Umbilical cord (tissue), 2 donors: ENCODE measurements around the gene KCNMA1. TPM values are rescaled to one million over a fixed set of nuclear protein-coding genes. Genes with fewer than 3 reads are reported as not detected.
"Not testable (repeated sequence)": the region's sequence is repeated elsewhere in the genome, so short reads cannot be mapped to it uniquely, and the experiment has no call there.

Experiments
- DNase-seq: peaks from one replicate; pipeline ENCODE4 v3.0.0-alpha.2; 2015; ENCODE audit warnings: low spot score
- total RNA-seq: library from RNA; depleted of rRNA; stranded (reverse); fragments of >200 nt; gene quantifications from one replicate; pipeline ENCODE4 v1.2.3, GENCODE V29; 2014; ENCODE audit warnings: low replicate concordance; ENCODE audit not compliant: insufficient read depth

The KCNMA1 gene
- total RNA-seq = 79.2 TPM

DNA sequence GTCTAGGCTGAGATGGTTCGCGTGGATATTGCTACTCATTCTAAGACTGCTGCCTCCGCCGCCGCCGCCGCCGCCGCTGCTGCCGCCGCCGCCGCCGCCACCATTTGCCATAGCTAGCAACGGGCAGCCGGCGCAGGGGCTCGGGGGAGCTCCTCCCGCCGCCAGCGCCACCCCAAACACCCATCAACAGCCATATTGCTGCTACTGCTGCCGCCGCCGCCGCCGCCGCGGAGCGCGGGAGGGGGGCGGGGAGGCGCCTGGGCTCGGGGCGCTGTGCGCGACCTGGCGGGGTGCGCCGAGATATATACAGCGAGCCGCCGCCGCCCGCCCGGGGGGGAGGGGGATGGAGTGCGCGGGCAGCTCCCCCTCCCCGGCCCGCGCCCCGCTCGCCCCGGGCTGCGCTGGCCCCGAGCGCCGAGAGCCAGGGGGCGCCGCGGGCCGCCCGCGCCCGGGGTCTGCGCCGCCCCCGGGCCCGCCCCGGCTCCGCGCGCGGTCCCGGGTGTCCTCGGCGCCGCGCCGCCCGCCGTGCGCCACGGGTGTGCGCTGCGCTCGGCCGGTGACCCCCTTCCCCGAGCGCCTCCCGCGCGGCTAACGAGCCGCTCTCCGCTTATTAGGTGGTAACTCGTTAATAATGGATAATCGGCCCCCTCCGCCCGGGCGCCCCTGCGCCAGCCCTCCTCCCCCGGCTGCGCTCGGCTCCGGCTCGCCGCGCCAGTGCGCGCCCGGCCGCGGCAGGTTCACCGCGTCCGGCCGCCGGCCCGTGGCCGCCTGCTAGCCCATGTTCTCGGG lies at the start of gene KCNMA1:
Gene KCNMA1, minus strand, starts transcription at position 277 of the 789 bp plus-strand sequence.
- DNase-seq = peak; percentile 62

DNA sequence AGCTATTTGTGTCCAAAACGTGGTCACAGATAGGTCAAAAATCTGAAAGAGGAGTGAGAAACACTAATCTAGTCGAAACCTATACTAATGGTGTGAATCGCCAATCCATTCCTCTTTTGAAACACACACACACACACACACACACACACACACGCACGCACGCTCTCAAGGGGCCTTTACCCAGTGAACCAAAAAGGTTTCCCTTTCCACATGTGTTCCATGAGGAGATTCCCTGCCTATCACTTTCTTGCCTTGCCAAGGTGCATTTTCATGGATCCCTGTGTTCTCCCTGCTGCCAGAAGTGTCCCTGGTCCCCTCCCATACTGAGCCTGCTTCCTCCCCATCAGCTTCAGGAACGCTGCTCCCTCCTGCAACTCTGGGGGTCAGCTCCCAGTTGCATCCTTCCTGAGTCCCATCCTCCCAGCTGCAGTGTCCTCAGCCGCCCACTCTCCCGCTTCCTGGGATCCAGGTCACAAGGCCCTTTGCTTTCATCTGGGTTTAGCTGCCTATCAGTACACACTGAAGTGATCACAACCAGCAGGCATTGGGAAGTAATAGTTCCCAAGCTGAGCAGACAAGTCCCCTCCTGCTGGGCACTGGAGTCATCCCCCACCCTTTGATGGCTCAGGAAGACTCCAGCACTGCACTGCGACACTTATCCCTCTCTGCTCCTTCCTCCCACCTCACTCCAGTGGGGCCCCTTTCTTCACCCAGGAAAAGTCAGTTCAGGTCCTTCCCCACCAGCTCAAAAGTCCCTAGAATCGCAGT lies 49.2 kb upstream of the KCNMA1 start:
- DNase-seq = no peak

DNA sequence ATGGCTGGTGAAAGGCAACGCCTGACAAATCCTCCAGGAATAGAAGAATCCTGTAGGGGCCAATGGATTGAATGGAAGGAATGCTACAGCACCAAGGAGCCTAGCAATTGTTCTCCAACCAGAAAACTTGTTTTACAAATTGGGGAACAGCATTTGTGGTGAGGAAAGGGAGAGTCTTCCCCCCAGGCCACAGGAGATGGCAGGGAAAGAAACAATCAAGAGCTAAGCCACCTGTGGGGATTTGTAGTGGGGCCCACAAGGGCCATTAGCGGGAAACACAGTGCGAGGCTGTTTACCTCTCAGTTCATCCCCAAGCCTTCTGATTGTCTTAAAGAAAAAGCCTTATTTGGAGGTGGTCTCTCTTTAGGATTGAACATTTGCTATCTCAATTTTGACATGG lies 48.5 kb upstream of the KCNMA1 start:
- no peak for DNase-seq

DNA sequence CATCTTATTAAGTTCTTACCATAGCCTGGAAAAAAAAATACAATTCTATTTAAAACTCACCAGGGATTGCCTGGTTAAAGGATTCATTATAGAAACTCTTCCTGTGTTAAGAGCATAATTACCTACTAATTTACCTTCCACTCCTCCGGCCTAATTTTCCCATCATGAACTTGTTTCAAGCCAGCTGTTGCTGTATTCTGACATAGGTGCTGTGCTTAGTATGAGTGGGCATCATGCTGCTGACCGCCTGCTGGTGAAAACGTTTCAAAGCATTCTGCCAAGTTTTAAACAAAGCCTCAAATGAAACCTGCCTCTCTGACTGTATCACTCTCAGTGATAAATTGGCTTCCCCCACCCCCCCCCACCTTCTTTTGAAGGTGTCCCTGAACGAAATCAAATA lies 47.8 kb upstream of the KCNMA1 start:
- no peak for DNase-seq

DNA sequence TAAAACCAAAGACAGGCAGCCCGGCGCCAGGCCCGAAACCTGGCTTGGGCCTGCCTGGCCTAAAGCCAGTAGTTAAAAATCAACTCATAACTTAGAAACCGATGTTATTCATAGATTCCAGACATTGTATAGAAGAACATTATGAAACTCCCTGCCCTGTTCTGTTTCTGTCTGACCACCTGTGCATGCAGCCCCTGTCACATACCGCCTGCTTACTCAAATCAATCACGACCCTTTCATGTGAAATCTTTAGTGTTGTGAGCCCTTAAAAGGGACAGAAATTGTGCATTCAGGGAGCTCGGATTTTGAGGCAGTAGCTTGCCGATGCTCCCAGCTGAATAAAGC lies 45.5 kb upstream of the KCNMA1 start:
- not testable (repeated sequence) for DNase-seq

DNA sequence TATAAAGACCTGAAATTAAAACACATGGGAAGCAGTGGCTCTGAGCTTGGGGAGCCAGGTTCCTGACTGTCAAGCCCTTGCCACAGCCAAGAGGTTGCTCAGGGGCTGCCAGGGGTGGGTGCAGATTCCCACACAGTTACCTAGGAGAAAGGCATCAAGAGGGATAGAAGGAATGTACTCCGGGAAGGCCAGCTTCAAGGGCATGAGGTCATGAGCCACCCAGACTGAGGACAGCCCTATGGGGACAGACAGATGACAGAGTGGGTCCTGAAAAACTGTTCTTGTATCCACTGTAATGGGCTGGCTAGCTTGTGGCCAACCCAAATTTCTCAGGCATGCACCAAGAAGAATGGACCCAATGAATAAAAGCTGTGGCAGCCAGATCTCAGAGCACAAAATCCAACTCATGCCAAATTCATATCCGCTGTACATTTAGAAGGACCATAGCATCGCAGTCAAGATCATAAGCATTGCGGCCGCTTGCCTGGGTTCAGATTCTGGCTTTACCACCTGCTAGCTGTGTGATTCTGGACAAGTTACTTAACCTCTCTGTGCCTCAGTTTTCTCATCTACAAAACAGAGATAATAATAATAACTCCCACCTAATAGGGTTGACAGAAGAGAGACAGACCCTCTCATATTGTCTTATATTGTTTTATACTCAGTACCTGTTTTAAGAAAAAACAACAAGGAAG lies 44.9 kb upstream of the KCNMA1 start:
- no peak for DNase-seq

DNA sequence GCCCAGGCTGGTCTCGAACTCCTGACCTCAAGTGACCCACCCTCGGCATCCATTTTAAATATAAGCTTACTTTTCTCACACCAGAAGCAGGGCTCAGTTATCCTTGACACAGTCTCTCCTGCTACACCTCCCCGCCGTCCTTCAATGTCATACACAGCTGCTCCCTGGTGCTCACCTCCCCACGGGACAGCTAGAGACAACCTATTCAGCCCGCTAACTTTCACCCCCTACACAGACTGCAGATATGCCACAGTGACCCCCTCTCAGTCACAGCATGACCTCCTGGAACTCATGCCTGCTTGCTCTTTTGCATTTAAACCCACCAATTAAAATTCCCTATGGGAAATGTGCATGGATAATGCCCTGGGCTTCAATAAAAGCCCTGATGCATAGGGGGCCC lies 44.2 kb upstream of the KCNMA1 start:
- no peak for DNase-seq

DNA sequence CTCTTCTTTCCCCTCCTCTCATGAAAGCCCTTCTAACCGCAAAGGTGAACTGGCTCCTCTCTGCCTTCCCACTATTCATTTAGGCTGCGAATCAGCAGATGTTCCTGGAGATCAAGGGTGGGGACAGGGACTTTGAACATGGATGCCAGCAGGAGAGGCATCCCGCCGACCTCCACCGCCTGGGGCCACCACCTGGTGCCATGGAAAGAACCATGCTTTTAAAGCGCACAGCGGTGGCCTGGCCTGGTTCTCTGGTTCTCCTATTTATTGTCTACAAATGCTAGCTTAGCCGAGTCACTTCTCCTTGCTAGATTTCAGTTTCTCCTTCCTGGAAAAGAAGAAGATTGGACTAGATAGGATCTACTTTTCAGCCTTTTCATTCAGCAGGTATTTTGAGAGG lies 43.2 kb upstream of the KCNMA1 start:
- no peak for DNase-seq

DNA sequence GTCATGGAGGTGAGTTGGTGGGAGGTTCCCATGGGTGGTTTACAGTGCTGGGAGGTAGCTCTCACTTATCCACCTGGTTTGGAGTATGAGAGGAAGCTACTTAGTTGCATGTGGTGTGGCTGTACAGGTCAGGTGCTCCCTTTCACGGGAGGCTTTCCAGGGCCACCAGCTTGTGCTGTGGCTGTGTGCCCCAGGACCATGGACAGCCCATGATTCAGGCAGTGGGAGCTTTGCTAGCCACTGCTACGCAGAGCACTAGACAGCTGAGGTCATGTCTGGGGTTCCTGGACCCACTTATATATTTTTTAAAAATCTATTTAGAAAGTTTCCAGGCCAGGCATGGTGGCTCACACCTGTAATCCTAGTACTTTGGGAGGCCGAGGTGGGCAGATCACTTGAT lies 42.5 kb upstream of the KCNMA1 start:
- DNase-seq = no peak

DNA sequence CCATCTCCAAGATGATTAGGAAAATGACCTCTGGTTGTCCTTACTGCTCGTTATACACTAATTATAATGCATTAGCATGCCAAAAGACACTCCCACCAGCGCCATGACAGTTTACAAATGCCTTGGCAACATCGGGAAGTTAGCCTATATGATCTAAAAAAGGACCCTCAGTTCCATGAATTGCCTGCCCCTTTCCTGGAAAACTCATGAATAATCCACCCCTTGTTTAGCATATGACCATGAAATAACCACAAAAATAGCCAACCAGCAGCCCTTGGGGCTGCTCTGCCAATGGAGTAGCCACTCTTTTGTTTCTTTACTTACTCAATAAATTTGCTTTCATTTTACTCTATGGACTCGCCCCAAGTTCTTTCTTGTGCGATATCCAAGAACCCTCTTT lies 41.6 kb upstream of the KCNMA1 start:
- no peak for DNase-seq

DNA sequence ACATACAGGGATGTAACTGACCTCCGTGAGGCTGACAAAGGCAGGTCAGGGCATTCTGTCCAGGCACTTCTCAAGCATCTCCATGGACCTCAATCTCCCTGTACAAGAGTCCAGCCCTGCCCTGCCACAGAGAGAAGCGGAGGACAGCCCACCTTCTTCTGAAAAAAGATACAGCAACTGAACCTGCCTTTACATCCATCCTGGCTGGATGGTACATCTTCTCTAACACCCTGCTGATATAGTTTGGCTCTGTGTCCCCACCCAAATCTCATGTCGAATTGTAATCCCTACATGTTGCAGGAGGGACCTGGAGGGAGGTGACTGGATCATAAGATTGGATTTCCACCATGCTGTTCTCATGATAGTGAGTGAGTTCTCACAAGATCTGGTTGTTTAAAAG lies 40.5 kb upstream of the KCNMA1 start:
- no peak for DNase-seq

DNA sequence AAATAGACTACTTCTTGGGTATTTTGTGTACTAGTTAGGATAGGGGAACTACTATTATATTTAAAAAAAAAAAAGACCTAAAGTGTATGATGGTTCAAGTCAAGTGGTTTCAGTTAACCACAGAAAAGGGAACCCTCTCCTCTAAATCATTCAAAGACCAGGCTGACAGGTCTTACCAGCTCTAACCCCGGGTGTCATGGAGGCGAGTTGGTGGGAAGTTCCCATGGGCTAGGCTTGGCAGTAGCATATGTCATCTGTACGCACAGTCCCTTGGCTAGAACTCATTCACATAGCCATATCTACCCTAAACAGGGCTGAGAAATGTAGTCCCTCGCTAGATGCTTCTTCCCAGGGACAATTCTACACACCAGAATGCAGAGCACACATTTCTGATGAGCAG lies 37.7 kb upstream of the KCNMA1 start:
- DNase-seq = no peak

DNA sequence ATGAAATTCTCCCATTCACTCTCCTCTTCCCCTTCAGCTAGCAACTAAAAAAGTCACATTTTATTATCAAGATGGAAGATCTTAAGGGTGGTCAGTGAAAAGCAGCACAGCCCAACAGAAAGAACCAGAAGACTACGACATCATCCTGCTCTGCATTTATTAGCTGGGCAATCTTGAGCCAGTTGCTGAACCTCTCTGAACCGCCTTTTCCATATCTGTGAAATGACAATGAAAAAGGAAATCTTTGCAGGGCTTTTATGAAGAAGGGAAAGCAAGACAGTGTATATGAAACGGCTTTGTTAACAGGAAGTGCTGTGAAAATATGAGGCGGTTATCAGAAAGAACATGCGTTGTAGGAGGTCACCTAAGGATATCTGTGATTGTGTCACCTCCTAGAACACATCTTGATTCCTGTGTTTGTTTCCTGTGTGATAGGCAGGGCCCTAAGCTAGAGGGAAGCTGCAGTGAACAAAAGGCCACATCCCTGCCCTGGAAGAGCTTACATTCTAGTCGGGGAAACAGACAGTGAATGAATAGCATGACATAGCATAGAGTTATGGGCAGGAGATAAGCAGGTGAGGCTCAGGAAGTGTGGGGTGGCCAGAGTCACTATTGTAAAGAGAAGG lies 36.0 kb upstream of the KCNMA1 start:
- DNase-seq = no peak

DNA sequence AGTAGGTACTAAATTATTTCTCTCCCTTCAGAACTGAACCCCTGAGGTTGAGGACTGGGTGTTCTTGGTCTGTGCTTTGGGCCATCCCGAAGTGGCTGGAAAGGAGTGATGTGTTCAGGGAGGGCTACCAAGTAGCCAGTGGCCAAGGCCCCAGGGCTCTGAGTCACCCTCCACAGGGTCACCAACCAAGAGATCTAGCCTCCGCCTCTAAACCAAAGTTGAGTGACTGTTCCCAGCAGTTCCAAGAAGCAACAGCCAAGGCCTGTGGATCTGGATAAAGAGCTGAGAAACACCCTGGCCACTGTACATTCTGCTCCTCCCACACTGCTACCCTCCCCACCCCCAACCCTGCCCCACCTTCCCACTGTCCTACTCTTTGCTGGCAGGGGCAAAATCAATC lies 35.5 kb upstream of the KCNMA1 start:
- DNase-seq = no peak

DNA sequence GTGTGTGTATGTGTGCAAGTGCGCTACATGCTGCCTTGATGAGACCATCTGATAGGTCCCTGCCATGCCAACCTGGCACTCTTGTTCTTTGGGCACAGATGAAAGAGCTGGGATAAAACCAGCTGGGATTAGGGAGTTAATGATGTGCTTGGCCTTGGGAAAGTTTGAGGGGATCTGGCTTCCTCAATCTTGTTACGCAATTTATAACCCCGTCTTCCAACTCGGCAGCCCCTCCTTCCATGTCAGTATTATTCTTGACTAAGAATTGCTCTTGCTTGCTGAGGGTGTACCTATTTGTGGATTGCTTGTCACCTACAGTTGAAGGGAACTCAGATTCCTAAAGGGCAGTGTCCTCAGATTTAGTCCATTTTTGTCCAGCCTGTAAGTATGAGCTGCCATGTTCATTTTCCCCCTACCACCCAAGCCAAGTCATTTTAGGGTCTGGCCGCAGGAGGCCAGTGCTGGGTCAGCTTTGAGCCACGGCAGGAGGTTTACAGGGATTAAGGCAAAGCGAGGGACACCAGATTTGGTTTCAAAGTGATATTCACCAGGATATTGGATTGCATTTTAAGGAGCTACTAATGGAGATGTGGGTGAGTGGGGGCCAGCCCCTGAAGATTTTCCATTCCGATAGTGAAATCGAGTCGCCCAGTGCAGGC lies 34.1 kb upstream of the KCNMA1 start:
- no peak for DNase-seq

DNA sequence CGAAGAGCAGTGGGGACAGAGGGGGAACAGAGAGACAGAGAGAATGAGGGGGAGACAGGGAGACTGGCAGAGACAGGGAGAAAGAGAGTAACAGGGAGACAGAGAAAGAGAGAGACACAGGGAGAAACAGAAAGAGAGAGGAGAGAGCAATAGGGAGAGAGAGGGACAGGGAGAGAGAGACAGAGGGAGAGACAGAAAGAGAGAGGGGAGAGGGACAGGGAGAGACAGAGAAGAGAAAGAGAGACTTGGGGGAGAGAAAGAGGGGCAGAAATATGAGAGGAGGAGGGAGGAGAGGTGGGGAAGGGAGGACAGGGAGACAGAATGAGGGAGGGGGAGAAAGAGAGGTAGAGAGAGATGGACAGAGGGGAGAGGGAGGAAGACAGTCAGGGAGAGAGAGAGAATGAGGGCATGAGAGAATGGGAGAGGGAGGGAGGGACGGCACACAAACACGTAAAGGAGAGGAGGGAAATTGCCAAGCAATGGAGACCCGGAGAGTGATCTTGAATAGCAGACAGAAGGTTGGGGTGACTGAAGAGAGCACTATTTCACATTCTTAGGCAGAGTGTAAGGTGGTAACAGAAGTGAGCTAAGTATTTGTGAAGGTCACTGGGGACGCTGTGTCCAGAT lies 33.3 kb upstream of the KCNMA1 start:
- no peak for DNase-seq

DNA sequence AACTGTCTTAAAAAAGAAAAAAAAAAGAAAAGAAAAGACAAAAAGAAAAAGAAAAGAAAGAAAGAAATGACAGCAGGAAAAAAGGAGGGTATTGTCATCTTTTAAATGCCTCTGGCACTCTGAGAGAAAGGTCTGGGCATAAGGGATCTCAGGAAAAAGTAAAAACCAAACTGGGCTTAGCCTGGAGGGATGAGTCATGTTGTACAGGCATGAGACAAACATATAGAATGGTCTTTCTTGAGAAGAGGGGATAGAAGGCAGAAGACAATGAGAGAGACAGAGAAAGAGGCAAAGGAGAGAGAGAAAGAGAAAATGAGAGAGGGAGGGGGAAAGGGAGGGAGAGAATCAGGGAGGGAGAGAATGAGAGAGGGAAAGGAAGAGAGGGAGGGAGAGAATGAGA lies 32.3 kb upstream of the KCNMA1 start:
- no peak for DNase-seq

DNA sequence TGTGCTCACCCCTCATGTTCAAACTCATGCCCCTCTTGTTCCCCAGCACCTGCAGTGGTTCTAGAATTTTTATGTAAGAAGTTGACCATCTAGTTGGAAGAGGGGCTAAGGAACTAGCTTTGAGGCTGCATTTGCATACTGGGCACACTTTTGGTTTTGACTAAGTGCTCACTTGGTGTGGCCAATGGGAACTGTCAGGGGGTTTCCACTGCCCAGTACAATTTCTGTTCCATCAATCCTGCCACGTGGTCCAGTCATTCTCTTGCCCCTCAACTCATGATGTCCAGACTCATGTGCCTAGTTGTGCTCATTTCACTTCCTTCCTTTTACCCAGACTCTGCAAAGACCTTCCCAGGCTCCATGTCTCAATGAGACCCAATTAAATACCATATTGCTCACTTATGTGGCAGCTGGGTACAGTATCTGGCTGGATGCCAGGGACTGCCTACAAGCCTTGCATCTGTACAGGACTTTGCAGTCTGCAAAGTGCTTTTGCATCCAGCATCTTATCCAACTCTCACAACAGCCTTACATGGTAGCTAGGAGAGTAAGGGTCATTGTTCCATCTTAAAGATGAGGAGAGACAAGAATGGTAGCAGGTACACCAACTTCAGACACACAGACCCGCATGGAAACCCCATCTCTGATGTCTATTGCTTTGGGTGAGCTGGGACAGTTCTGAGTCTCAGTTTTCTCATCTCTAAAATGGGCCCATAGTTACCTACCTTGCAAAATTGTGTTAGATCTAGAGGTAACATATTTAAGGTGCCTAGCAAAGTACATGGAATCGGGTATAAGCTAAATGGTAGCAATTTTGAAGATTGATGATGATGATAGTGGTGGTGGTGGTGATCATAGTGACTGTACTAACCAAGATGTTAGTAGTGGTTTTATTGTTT lies 30.1 kb upstream of the KCNMA1 start:
- DNase-seq = no peak

DNA sequence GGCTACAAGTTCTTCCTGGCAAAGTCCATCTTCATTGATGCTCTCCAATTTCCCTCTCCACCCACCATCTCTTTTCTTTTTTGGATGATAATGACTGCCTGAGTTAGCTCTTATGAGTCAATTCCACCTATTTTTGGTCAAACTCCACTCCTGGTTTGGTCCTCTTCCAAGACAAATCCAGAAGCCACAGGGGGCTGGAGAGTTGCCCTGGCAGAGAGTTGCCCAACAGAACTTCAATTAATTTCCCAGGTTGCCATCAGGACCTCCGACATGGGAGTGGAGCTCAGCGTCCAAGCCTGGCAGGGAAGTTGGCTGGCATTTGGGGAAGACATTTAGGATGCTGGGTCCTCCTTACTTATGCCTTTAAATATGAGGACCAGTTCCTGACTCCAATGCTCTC lies 29.2 kb upstream of the KCNMA1 start:
- no peak for DNase-seq

DNA sequence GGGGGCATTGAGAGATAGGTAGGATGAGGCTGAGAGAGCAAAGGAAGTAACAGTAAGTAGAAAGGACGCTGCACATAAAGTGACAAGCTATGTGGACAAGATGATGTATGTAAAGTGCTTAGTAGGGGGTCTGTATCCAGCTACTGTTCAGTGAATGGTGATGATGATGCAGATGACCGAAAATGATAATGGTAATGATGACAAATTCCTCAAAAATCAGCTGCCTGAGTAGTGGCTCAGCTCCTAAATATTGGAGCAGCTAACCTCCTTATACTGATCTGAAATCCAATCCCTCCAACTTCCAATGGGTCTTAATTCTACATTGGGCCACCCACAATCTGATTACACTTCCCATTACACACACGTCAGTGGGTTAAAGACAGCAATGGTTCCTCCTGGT lies 27.1 kb upstream of the KCNMA1 start:
- no peak for DNase-seq
